HEK293 (cell line): ENCODE data around the gene HOXD9.

ENCODE experiments used
- CTCF ChIA-PET: fragments of 350-600 bp; formaldehyde crosslinking; extraction: SDS; loops from one replicate; lab custom pipeline; 2021; ENCODE audit warnings: antibody characterized with exemption; lab: Yijun Ruan, JAX
- POLR2A ChIA-PET: fragments of 300-600 bp; formaldehyde crosslinking; extraction: SDS; loops from one replicate; lab custom pipeline; 2020; ENCODE audit warnings: antibody characterized with exemption, inconsistent platforms; lab: Yijun Ruan, JAX
- H3K27ac ChIP-seq: fragments of 200-500 bp; sonication (Bioruptor generic); 2 replicates; pipeline ENCODE4 v1.5.1; 2014; ENCODE audit warnings: low read depth, low read length, control low read depth, inconsistent platforms; ENCODE audit errors: extremely low read depth
- H3K36me3 ChIP-seq, 2 experiments: fragments of 200-500 bp in 1 of 2; sonication (Bioruptor generic) in 1 of 2; 1 replicate in 1 of 2; 2 replicates in 1 of 2; pipeline ENCODE4 v1.5.1; 2014 to 2017; ENCODE audit warnings: inconsistent platforms in 2 of 2, low read length in 2 of 2; ENCODE audit not compliant: control insufficient read depth in 2 of 2, insufficient read depth in 1 of 2
- H3K4me1 ChIP-seq: fragments of 200-500 bp; sonication (Bioruptor generic); 2 replicates; pipeline ENCODE4 v1.5.1; 2014; ENCODE audit warnings: mild to moderate bottlenecking, low read length, inconsistent platforms; ENCODE audit not compliant: control insufficient read depth, insufficient read depth
- H3K4me3 ChIP-seq: 2 replicates; pipeline ENCODE4 v1.5.1; 2011; ENCODE audit warnings: low read depth, mild to moderate bottlenecking, control low read depth, low read length, moderate library complexity
- H3K9me3 ChIP-seq: fragments of 200-500 bp; sonication (Bioruptor generic); 2 replicates; pipeline ENCODE4 v1.5.1; 2014; ENCODE audit warnings: low read depth, low read length, inconsistent platforms; ENCODE audit not compliant: control insufficient read depth, insufficient read depth
- CTCF ChIP-seq: fragments of 450-650 bp; formaldehyde crosslinking; IDR thresholded peaks from 2 replicates; pipeline ENCODE4 v1.5.1; 2016; ENCODE audit warnings: missing biosample characterization, missing genetic modification characterization
- GLIS1 ChIP-seq: fragments of 450-650 bp; formaldehyde crosslinking; IDR thresholded peaks from 2 replicates; pipeline ENCODE4 v1.5.1; 2016; ENCODE audit warnings: missing biosample characterization, missing genetic modification characterization
- INSM2 ChIP-seq: fragments of 450-650 bp; formaldehyde crosslinking; IDR thresholded peaks from 2 replicates; pipeline ENCODE4 v1.5.1; 2016; ENCODE audit warnings: missing biosample characterization, missing genetic modification characterization
- PRDM10 ChIP-seq: fragments of 450-650 bp; formaldehyde crosslinking; IDR thresholded peaks from 2 replicates; pipeline ENCODE4 v1.5.1; 2016; ENCODE audit warnings: missing biosample characterization, missing genetic modification characterization
- SCRT2 ChIP-seq: fragments of 450-650 bp; formaldehyde crosslinking; IDR thresholded peaks from 2 replicates; pipeline ENCODE4 v1.5.1; 2016; ENCODE audit warnings: missing biosample characterization, missing genetic modification characterization
- ZBTB17 ChIP-seq: fragments of 450-650 bp; formaldehyde crosslinking; IDR thresholded peaks from 2 replicates; pipeline ENCODE4 v1.5.1; 2016; ENCODE audit warnings: missing biosample characterization, missing genetic modification characterization
- ZBTB44 ChIP-seq: fragments of 450-650 bp; IDR thresholded peaks from 2 replicates; pipeline ENCODE4 v1.5.1; 2018; ENCODE audit warnings: missing biosample characterization, mild to moderate bottlenecking, missing genetic modification characterization
- ZBTB8A ChIP-seq: fragments of 450-650 bp; formaldehyde crosslinking; IDR thresholded peaks from 2 replicates; pipeline ENCODE4 v1.5.1; 2016; ENCODE audit warnings: missing biosample characterization, missing genetic modification characterization
- ZNF146 ChIP-seq: fragments of 450-650 bp; formaldehyde crosslinking; IDR thresholded peaks from 2 replicates; pipeline ENCODE4 v1.5.1; 2016; ENCODE audit warnings: missing biosample characterization, missing genetic modification characterization
- ZNF214 ChIP-seq: fragments of 450-650 bp; formaldehyde crosslinking; IDR thresholded peaks from 2 replicates; pipeline ENCODE4 v1.5.1; 2017; ENCODE audit warnings: missing biosample characterization, mild to moderate bottlenecking, missing genetic modification characterization, borderline replicate concordance
- ZNF223 ChIP-seq: fragments of 450-650 bp; formaldehyde crosslinking; IDR thresholded peaks from 2 replicates; pipeline ENCODE4 v1.5.1; 2016; ENCODE audit warnings: missing biosample characterization, missing genetic modification characterization
- ZNF366 ChIP-seq: fragments of 450-650 bp; formaldehyde crosslinking; conservative IDR thresholded peaks from 2 replicates; pipeline ENCODE4 v1.5.1; 2016; ENCODE audit warnings: missing biosample characterization, missing genetic modification characterization
- ZNF391 ChIP-seq: fragments of 450-650 bp; formaldehyde crosslinking; IDR thresholded peaks from 2 replicates; pipeline ENCODE4 v1.5.1; 2016; ENCODE audit warnings: low read depth, missing biosample characterization, missing genetic modification characterization, borderline replicate concordance
- ZNF423 ChIP-seq: fragments of 450-650 bp; formaldehyde crosslinking; IDR thresholded peaks from 2 replicates; pipeline ENCODE4 v1.5.1; 2016; ENCODE audit warnings: missing biosample characterization, missing genetic modification characterization
- ZNF426 ChIP-seq: fragments of 450-650 bp; formaldehyde crosslinking; IDR thresholded peaks from 2 replicates; pipeline ENCODE4 v1.5.1; 2017; ENCODE audit warnings: missing biosample characterization, missing genetic modification characterization, mild to moderate bottlenecking, inconsistent platforms, moderate library complexity
- ZNF623 ChIP-seq: fragments of 450-650 bp; formaldehyde crosslinking; IDR thresholded peaks from 2 replicates; pipeline ENCODE4 v1.5.1; 2016; ENCODE audit warnings: missing biosample characterization, missing genetic modification characterization
- ZNF660 ChIP-seq: fragments of 450-650 bp; IDR thresholded peaks from 2 replicates; pipeline ENCODE4 v1.5.1; 2018; ENCODE audit warnings: missing biosample characterization, mild to moderate bottlenecking, missing genetic modification characterization
- ZXDB ChIP-seq: fragments of 450-650 bp; formaldehyde crosslinking; IDR thresholded peaks from 2 replicates; pipeline ENCODE4 v1.5.1; 2016; ENCODE audit warnings: missing biosample characterization, missing genetic modification characterization

HOXD9 gene

GRCh38 chr2:176124947-176125771, 2.6 kb downstream of the HOXD9 start:
- POLR2A ChIA-PET: interaction anchor here (0.5 to 2.1 kb wide), 4 partner anchors 17 to 844 kb away, joined by 3 to 11 read pairs (median 4); no protein-coding TSS in a partner anchor
- no peaks in the 10 kb centered on the region; the same call in 1 of the 2 replicates for H3K4me1 ChIP-seq
- CTCF ChIA-PET: interaction anchor here (0.6 to 3.5 kb wide), 5 partner anchors 15 to 1210 kb away, joined by 3 to 51 read pairs (median 19); no protein-coding TSS in a partner anchor
- H3K4me3 ChIP-seq: no peak overlapping the region
- no peaks in the 10 kb centered on the region for H3K9me3 ChIP-seq
- H3K36me3 ChIP-seq: peaks cover 0 to 49% of the 10 kb centered on the region in 2 experiments; a peak in 1 of 3 replicates
- TF ChIP-seq ZNF391 (tag by site-specific recombination) (no peak), ZBTB8A (tag by site-specific recombination) (0 out of 2 replicates have a peak, but pooled peaks have one; percentile 1), PRDM10 (tag by site-specific recombination) (peak; percentile 77), SCRT2 (tag by site-specific recombination) (no peak), GLIS1 (tag by site-specific recombination) (peak; percentile 69), ZNF223 (tag by site-specific recombination) (no peak)
- H3K27ac ChIP-seq: peak overlapping the region; percentile 22; the same call in 1 of the 2 replicates

GRCh38 chr2:176125772-176126054, 3.2 kb downstream of the HOXD9 start:
- ChIA-PET CTCF (interaction anchor here (2.4 to 3.5 kb wide), 4 partner anchors 15 to 529 kb away, joined by 16 to 51 read pairs (median 22); no protein-coding TSS in a partner anchor), POLR2A (interaction anchor here (0.6 to 2.1 kb wide), 3 partner anchors 20 to 843 kb away, joined by 3 to 11 read pairs (median 3); no protein-coding TSS in a partner anchor)
- TF ChIP-seq ZXDB (tag by site-specific recombination) (0 out of 2 replicates have a peak, but pooled peaks have one; percentile 15), ZNF426 (no peak), ZNF366 (tag by site-specific recombination) (0 out of 2 replicates have a peak, but pooled peaks have one; percentile 11)
- Histone ChIP-seq H3K9me3 (no peaks in the 10 kb centered on the region), H3K27ac (peak overlapping the region; percentile 22; the same call in 1 of the 2 replicates), H3K36me3 (peaks cover 0 to 44% of the 10 kb centered on the region in 2 experiments; a peak in 1 of 3 replicates), H3K4me3 (no peak overlapping the region), H3K4me1 (no peaks in the 10 kb centered on the region; the same call in 1 of the 2 replicates)

GRCh38 chr2:176126929-176127773, 4.6 kb downstream of the HOXD9 start:
- Histone ChIP-seq H3K27ac (no peak overlapping the region), H3K9me3 (no peaks in the 10 kb centered on the region), H3K4me1 (peaks cover 5% of the 10 kb centered on the region; the same call in 1 of the 2 replicates), H3K36me3 (peaks cover 0 to 30% of the 10 kb centered on the region in 2 experiments; a peak in 1 of 3 replicates), H3K4me3 (no peak overlapping the region)
- CTCF ChIA-PET: interaction anchor here (0.5 to 3.5 kb wide), 62 partner anchors 10 to 1643 kb away, joined by 3 to 51 read pairs (median 4); partner anchors contain the start of genes HOXD10 and HOXD11
- POLR2A ChIA-PET: interaction anchor here (0.6 to 2.1 kb wide), 2 partner anchors 22 to 949 kb away, joined by 3 to 11 read pairs; no protein-coding TSS in a partner anchor
- TF ChIP-seq ZNF623 (tag by site-specific recombination): no peak
- 0 out of 2 replicates have a peak, but pooled peaks have one; percentile 11 for TF ChIP-seq ZXDB (tag by site-specific recombination)
- peak; percentile 63 for TF ChIP-seq CTCF (tag by site-specific recombination)
- no peak for TF ChIP-seq ZNF214 (tag by site-specific recombination)
- TF ChIP-seq ZNF146 (tag by site-specific recombination): no peak
- TF ChIP-seq ZBTB44 (tag by site-specific recombination): peak; percentile 79
- no peak for TF ChIP-seq INSM2
- no peak for TF ChIP-seq ZNF423
- peak; percentile 73; the same call in 1 of the 2 replicates for TF ChIP-seq ZNF660 (tag by site-specific recombination)
- peak; percentile 73 for TF ChIP-seq ZBTB17 (tag by site-specific recombination)
